ENCODE measurements around the gene INSR.
"Not testable (repeated sequence)": the region's sequence is repeated elsewhere in the genome, so short reads cannot be mapped to it uniquely, and the experiment has no call there.

The INSR gene

GRCh38 chr19:7067122-7067521, 227.1 kb downstream of the INSR start:
- not testable (repeated sequence) for H3K4me3 ChIP-seq (ENCODE audit: control insufficient read depth, low read depth, low read length)
- TF ChIP-seq CTCF (conservative IDR thresholded peaks at IDR 0.05; ENCODE audit: control insufficient read depth, insufficient read depth, low read depth, low read length), result peak; percentile 43
- peak; percentile 45 for DNase-seq (ENCODE audit: low read depth)

GRCh38 chr19:7063764-7064418, 230.3 kb downstream of the INSR start:
- no peak for TF ChIP-seq CTCF (conservative IDR thresholded peaks at IDR 0.05; ENCODE audit: control insufficient read depth, insufficient read depth, low read depth, low read length)
- H3K4me3 ChIP-seq (ENCODE audit: control insufficient read depth, low read depth, low read length), result no peak overlapping the region
- no peak for DNase-seq (ENCODE audit: low read depth)

GRCh38 chr19:7063339-7063738, 230.9 kb downstream of the INSR start:
- H3K4me3 ChIP-seq (ENCODE audit: control insufficient read depth, low read depth, low read length), result no peak overlapping the region
- TF ChIP-seq CTCF (conservative IDR thresholded peaks at IDR 0.05; ENCODE audit: control insufficient read depth, insufficient read depth, low read depth, low read length), result no peak
- DNase-seq (ENCODE audit: low read depth), result no peak

All from fibroblast of mammary gland (primary cell).